Prostate gland (tissue), 2 donors: ENCODE data around the gene EP400.

Experiments used
- CTCF ChIP-seq, 4 experiments: fragments of 200-600 bp in 2 of 4; fragments of 450-650 bp in 2 of 4; sonication (generic) in 2 of 4; IDR thresholded peaks; 1 replicate in 3 of 4; 2 replicates in 1 of 4; pipeline ENCODE4 v1.5.1; 2016 to 2019; ENCODE audit warnings: antibody characterized with exemption in 4 of 4, mild to moderate bottlenecking in 2 of 4, moderate library complexity in 2 of 4
- POLR2AphosphoS5 ChIP-seq: sonication (generic); formaldehyde crosslinking; IDR thresholded peaks from one replicate; pipeline ENCODE4 v1.6.1; 2017; ENCODE audit warnings: antibody characterized with exemption

- TF ChIP-seq POLR2AphosphoS5 (no peak), CTCF (IDR thresholded peaks at IDR 0.05) (no peak)
Measured at GRCh38 chr12:131909752-131910219, 40.0 kb upstream of the EP400 start.
